Skeletal muscle satellite cell (primary cell): ENCODE results near the gene ELMO2.

Experiments
- H3K27me3 ChIP-seq: 2 replicates; pipeline ENCODE4 v1.7.0; 2013; ENCODE audit warnings: low read length; ENCODE audit not compliant: control insufficient read depth, insufficient read depth
- H3K36me3 ChIP-seq: 2 replicates; pipeline ENCODE4 v1.7.0; 2013; ENCODE audit warnings: mild to moderate bottlenecking, control low read depth, low read length; ENCODE audit not compliant: insufficient read depth
- H3K4me1 ChIP-seq: 2 replicates; pipeline ENCODE4 v1.7.0; 2013; ENCODE audit warnings: low read length; ENCODE audit not compliant: control insufficient read depth, insufficient read depth
- H3K4me2 ChIP-seq: 2 replicates; pipeline ENCODE4 v1.7.0; 2013; ENCODE audit warnings: mild to moderate bottlenecking, low read length
- H3K4me3 ChIP-seq: 2 replicates; pipeline ENCODE4 v1.7.0; 2013; ENCODE audit warnings: low read length
- H3K9ac ChIP-seq: 2 replicates; pipeline ENCODE4 v1.7.0; 2013; ENCODE audit warnings: mild to moderate bottlenecking, low read depth, low read length, moderate library complexity
- H3K9me3 ChIP-seq: replicated peaks from 2 replicates; pipeline ENCODE4 v1.7.0; 2013; ENCODE audit warnings: mild to moderate bottlenecking, control low read depth, low read length

The ELMO2 gene

GRCh38 chr20:46323557-46323956 lies 82.9 kb downstream of the ELMO2 start:
- Histone ChIP-seq H3K9me3 (no peaks in the 10 kb centered on the region), H3K27me3 (peaks cover 76% of the 10 kb centered on the region), H3K4me1 (no peaks in the 10 kb centered on the region)

GRCh38 chr20:46322641-46323040 lies 83.8 kb downstream of the ELMO2 start:
- H3K9me3 ChIP-seq, result no peaks in the 10 kb centered on the region
- H3K9ac ChIP-seq, result no peak overlapping the region
- H3K27me3 ChIP-seq, result peaks cover 84% of the 10 kb centered on the region
- H3K36me3 ChIP-seq, result no peaks in the 10 kb centered on the region
- H3K4me1 ChIP-seq, result no peaks in the 10 kb centered on the region
- no peak overlapping the region for H3K4me3 ChIP-seq
- H3K4me2 ChIP-seq, result no peak overlapping the region

More at GRCh38 chr20:46323557-46323956, 82.9 kb downstream of the ELMO2 start:
- no peak overlapping the region for H3K4me3 ChIP-seq
- no peaks in the 10 kb centered on the region for H3K36me3 ChIP-seq
- H3K4me2 ChIP-seq, result no peak overlapping the region
- H3K9ac ChIP-seq, result no peak overlapping the region

GRCh38 chr20:46317685-46318177 lies 88.7 kb downstream of the ELMO2 start:
- Histone ChIP-seq H3K4me2 (no peak overlapping the region), H3K9ac (no peak overlapping the region), H3K9me3 (no peaks in the 10 kb centered on the region), H3K27me3 (peaks cover 96% of the 10 kb centered on the region), H3K36me3 (no peaks in the 10 kb centered on the region), H3K4me1 (no peaks in the 10 kb centered on the region), H3K4me3 (no peak overlapping the region)

- no peaks in the 10 kb centered on the region for H3K9me3 ChIP-seq
- H3K9ac ChIP-seq, result no peak overlapping the region
- no peaks in the 10 kb centered on the region for H3K36me3 ChIP-seq
- H3K4me2 ChIP-seq, result no peak overlapping the region
- peaks cover 94% of the 10 kb centered on the region for H3K27me3 ChIP-seq
- H3K4me1 ChIP-seq, result no peaks in the 10 kb centered on the region
- H3K4me3 ChIP-seq, result no peak overlapping the region
These were observed 89.3 kb downstream of the ELMO2 start for GRCh38 chr20:46316984-46317684.
